Endothelial cell of umbilical vein (primary cell): ENCODE results near the gene SMPX. TPM values are rescaled to one million over a fixed set of nuclear protein-coding genes. Genes with fewer than 3 reads are reported as not detected.

Experiments
- BruUV-seq: library from RNA; stranded (reverse); fragments of 400-500 nt; replicated peaks from 2 replicates; lab custom pipeline; 2021; lab: Mats Ljungman, UMichigan
- CTCF ChIA-PET: fragments of 300-600, 350-600 bp; sonication (Branson Sonifier 250); formaldehyde crosslinking; loops from one replicate; lab custom pipeline; 2021; ENCODE audit warnings: antibody characterized with exemption, inconsistent platforms; lab: Charles Lee
- POLR2A ChIA-PET: fragments of 300-600, 350-600 bp; sonication (Branson Sonifier 250); formaldehyde crosslinking; loops from one replicate; lab custom pipeline; 2021; ENCODE audit warnings: antibody characterized with exemption, inconsistent platforms; lab: Charles Lee
- DNase-seq: peaks from one replicate; pipeline ENCODE4 v3.0.0-alpha.2; 2011; ENCODE audit warnings: low read depth, low spot score
- FAIRE-seq: peaks from 2 replicates; lab custom pipeline; 2011; peaks lifted over from hg19 to GRCh38; lab: Jason Lieb, UNC
- H2AFZ ChIP-seq: 2 replicates; pipeline ENCODE4 v1.6.0; 2012; ENCODE audit warnings: low read depth, low read length, control low read depth, inconsistent platforms
- H3K27ac ChIP-seq: 2 replicates; pipeline ENCODE4 v1.5.1; 2011; ENCODE audit warnings: low read depth, mild to moderate bottlenecking, control low read depth, low read length, moderate library complexity; ENCODE audit not compliant: insufficient read depth
- H3K27me3 ChIP-seq, 2 experiments: 2 replicates each; pipeline versions ENCODE4 v1.6.0 to v1.6.1; 2011; ENCODE audit warnings: low read length in 2 of 2, mixed read lengths in 1 of 2; ENCODE audit not compliant: control insufficient read depth in 2 of 2, insufficient read depth in 2 of 2
- H3K36me3 ChIP-seq, 2 experiments: 2 replicates in 1 of 2; 3 replicates in 1 of 2; pipeline ENCODE4 v1.5.1; 2011; ENCODE audit warnings: low read length in 2 of 2, mild to moderate bottlenecking in 1 of 2, moderate library complexity in 1 of 2; ENCODE audit not compliant: control insufficient read depth in 2 of 2, insufficient read depth in 2 of 2; ENCODE audit errors: extremely low read depth in 1 of 2
- H3K4me1 ChIP-seq: 3 replicates; pipeline ENCODE4 v1.5.1; 2011; ENCODE audit warnings: mild to moderate bottlenecking, low read length; ENCODE audit not compliant: control insufficient read depth, insufficient read depth; ENCODE audit errors: extremely low read depth
- H3K4me2 ChIP-seq: 2 replicates; pipeline ENCODE4 v1.6.1; 2011; ENCODE audit warnings: low read length, control low read depth, mixed read lengths; ENCODE audit not compliant: insufficient read depth
- H3K4me3 ChIP-seq, 3 experiments: fragments of 200-600 bp in 1 of 3; sonication (generic), shearing (Covaris generic) in 1 of 3; replicated peaks in 1 of 3; 2 replicates each; pipeline ENCODE4 v1.5.1; 2011 to 2016; ENCODE audit warnings: control low read depth in 3 of 3, low read length in 3 of 3, mild to moderate bottlenecking in 2 of 3, inconsistent platforms in 1 of 3, low read depth in 1 of 3, moderate library complexity in 1 of 3; ENCODE audit not compliant: insufficient read depth in 1 of 3
- H3K79me2 ChIP-seq: 2 replicates; pipeline ENCODE4 v1.6.0; 2012; ENCODE audit warnings: low read length, inconsistent platforms; ENCODE audit not compliant: control insufficient read depth, insufficient read depth
- H3K9ac ChIP-seq: replicated peaks from 2 replicates; pipeline ENCODE3; 2011; ENCODE audit warnings: low read length, control low read depth; ENCODE audit not compliant: insufficient read depth; ENCODE audit errors: extremely low read depth
- H3K9me1 ChIP-seq: replicated peaks from 3 replicates; pipeline ENCODE4 v1.6.0; 2011; ENCODE audit warnings: mild to moderate bottlenecking, low read length; ENCODE audit not compliant: control insufficient read depth, insufficient read depth; ENCODE audit errors: extremely low read depth
- H3K9me3 ChIP-seq: replicated peaks from 2 replicates; pipeline ENCODE4 v1.5.1; 2012; ENCODE audit warnings: low read length, inconsistent platforms; ENCODE audit not compliant: control insufficient read depth, insufficient read depth
- H4K20me1 ChIP-seq: replicated peaks from 2 replicates; pipeline ENCODE3; 2011; ENCODE audit warnings: mild to moderate bottlenecking, low read length; ENCODE audit not compliant: control insufficient read depth, insufficient read depth; ENCODE audit errors: extremely low read depth
- CTCF ChIP-seq, 2 donors: IDR thresholded peaks; 1 replicate in 1 of 2; 2 replicates in 1 of 2; pipeline ENCODE4 v1.5.1; 2011; ENCODE audit warnings: low read length in 2 of 2, mild to moderate bottlenecking in 2 of 2, moderate library complexity in 2 of 2, control low read depth in 1 of 2, inconsistent platforms in 1 of 2, low read depth in 1 of 2; ENCODE audit not compliant: insufficient read depth in 1 of 2; ENCODE audit errors: extremely low read depth in 1 of 2
- EZH2 ChIP-seq: IDR thresholded peaks from 2 replicates; pipeline ENCODE4 v1.6.1; 2012; ENCODE audit warnings: borderline replicate concordance, low read depth, mild to moderate bottlenecking, moderate library complexity, low read length, inconsistent platforms; ENCODE audit not compliant: severe bottlenecking
- FOS ChIP-seq: IDR thresholded peaks from 2 replicates; pipeline ENCODE4 v1.6.1; 2011; ENCODE audit warnings: mild to moderate bottlenecking, low read length, moderate library complexity, borderline replicate concordance; ENCODE audit not compliant: insufficient read depth
- GATA2 ChIP-seq: IDR thresholded peaks from 2 replicates; pipeline ENCODE4 v1.7.0; 2011; ENCODE audit warnings: low read depth, mild to moderate bottlenecking, moderate library complexity, mixed read lengths, low read length; ENCODE audit not compliant: insufficient read length, insufficient read depth
- JUN ChIP-seq: IDR thresholded peaks from 2 replicates; pipeline ENCODE4 v1.6.1; 2011; ENCODE audit warnings: borderline replicate concordance, low read depth; ENCODE audit not compliant: insufficient read length, insufficient read depth
- MAX ChIP-seq: IDR thresholded peaks from 2 replicates; pipeline ENCODE4 v1.6.1; 2011; ENCODE audit not compliant: insufficient read depth, insufficient read length
- MYC ChIP-seq: IDR thresholded peaks from one replicate; pipeline ENCODE4 v1.6.1; 2011; ENCODE audit warnings: mild to moderate bottlenecking, low read depth, low read length
- POLR2A ChIP-seq: IDR thresholded peaks from 2 replicates; pipeline ENCODE4 v1.6.1; 2012; ENCODE audit warnings: low read depth, mild to moderate bottlenecking, control low read depth, low read length
- POLR2AphosphoS5 ChIP-seq: IDR thresholded peaks from 2 replicates; pipeline ENCODE4 v1.6.1; 2012; ENCODE audit warnings: low read depth, mild to moderate bottlenecking, control low read depth, low read length, moderate library complexity; ENCODE audit not compliant: insufficient read depth
- dilution Hi-C: fragments of 300-500 bp; cut with MboI; formaldehyde crosslinking; loops from one replicate; pipeline ENCODE4 v1.15.0; 2019; ENCODE audit warnings: low sequenced_read_pairs; ENCODE audit not compliant: extremely low pct_ligation_motif_present
- intact Hi-C: fragments of 100-400 bp; cut with micrococcal nuclease; formaldehyde crosslinking; loops from one replicate; pipeline ENCODE4 v1.10.0; 2022
- polyA plus RNA-seq, 4 experiments: library from polyadenylated mRNA; depleted of rRNA in 3 of 4; stranded (reverse) in 3 of 4; unstranded in 1 of 4; fragments of >200 nt; gene quantifications; 2 replicates each; pipeline versions ENCODE4 v1.2.1 to v1.2.3, GENCODE V29; 2011 to 2012; ENCODE audit warnings: missing spikeins in 1 of 4
- total RNA-seq: library from RNA; stranded (reverse); gene quantifications from 2 replicates; pipeline ENCODE4 v1.2.3, GENCODE V29; 2021

Gene SMPX
- total and polyA plus RNA-seq, 2 donors (not counting 3 experiments of a cell fraction or from before 2014, with no cell fraction given), result not detected

GRCh38 chrX:21666252-21666651 lies 91.7 kb downstream of the SMPX start:
- H3K4me3 ChIP-seq, result no peak overlapping the region
- no TSS peak for BruUV-seq
- no peaks in the 10 kb centered on the region for H3K9me1 ChIP-seq
- H3K79me2 ChIP-seq, result no peaks in the 10 kb centered on the region
- intact Hi-C loops, result no loop called here
- no peaks in the 10 kb centered on the region for H3K9me3 ChIP-seq
- CTCF ChIA-PET, result no interaction called here
- H2AFZ ChIP-seq, result no peak overlapping the region
- TF ChIP-seq POLR2AphosphoS5, result no peak
- no peak for TF ChIP-seq CTCF (IDR thresholded peaks at IDR 0.05; ENCODE audit: extremely low read depth in 1 of 2, insufficient read depth in 1 of 2, low read depth in 1 of 2, low read length in 2 of 2)
- TF ChIP-seq FOS, result no peak
- no peak for TF ChIP-seq MYC
- TF ChIP-seq POLR2A, result no peak
- TF ChIP-seq GATA2, result no peak
- TF ChIP-seq EZH2, result no peak
- TF ChIP-seq MAX, result no peak
- no peak for TF ChIP-seq JUN
- no peaks in the 10 kb centered on the region for H3K27me3 ChIP-seq
- H3K27ac ChIP-seq, result no peak overlapping the region
- dilution Hi-C loops, result no loop called here
- POLR2A ChIA-PET, result no interaction called here
- no peaks in the 10 kb centered on the region for H3K4me1 ChIP-seq
- no peaks in the 10 kb centered on the region for H4K20me1 ChIP-seq
- H3K9ac ChIP-seq, result no peak overlapping the region
- no peak overlapping the region for H3K4me2 ChIP-seq
- H3K36me3 ChIP-seq, result no peaks in the 10 kb centered on the region
- DNase-seq, result no peak
- FAIRE-seq, result no peak
